Measurements from ENCODE around the gene NTF4. TPM values are rescaled to one million over a fixed set of nuclear protein-coding genes. Genes with fewer than 3 reads are reported as not detected.
A peak's percentile ranks its signal among the peaks of the same experiment; 100 is the strongest.

The NTF4 gene
- total and polyA plus RNA-seq, 2 of the 4 experiments (the other 2 are of a cell fraction), result 0.09 to 0.18 TPM

- H4K5ac ChIP-seq (ENCODE audit: low read depth, low read length), result no peak overlapping the region
- peaks cover 4% of the 10 kb centered on the region for H3K4me1 ChIP-seq (ENCODE audit: control insufficient read depth, insufficient read depth, low read length)
- H2BK20ac ChIP-seq (ENCODE audit: low read depth, low read length), result no peak overlapping the region
- dilution Hi-C loops (cut with HindIII; ENCODE audit: low sequenced_read_pairs, unreplicated experiment) (no loop called here), in situ Hi-C loops (cut with MboI; ENCODE audit: low sequenced_read_pairs) (no loop called here), intact Hi-C loops (cut with micrococcal nuclease) (loop anchor here (5.0 kb wide), 1 partner anchor 88 kb away; no protein-coding TSS in a partner anchor)
- H4K8ac ChIP-seq (ENCODE audit: low read depth in 2 of 2, low read length in 2 of 2), result no peak overlapping the region
- DNase-seq (no peak), ATAC-seq (ENCODE audit: low read depth) (no peak)
- peaks cover 15% of the 10 kb centered on the region for H3K9me1 ChIP-seq (ENCODE audit: insufficient read depth, low read length)
- H3K56ac ChIP-seq (ENCODE audit: extremely low read depth, insufficient read depth, low read length), result no peak overlapping the region
- no peak overlapping the region for H3K4me2 ChIP-seq (ENCODE audit: low read depth, low read length)
- peaks cover 8 to 44% of the 10 kb centered on the region in 2 experiments; a peak in 3 of 4 replicates for H3K79me1 ChIP-seq (ENCODE audit: low read depth in 1 of 2, low read length in 2 of 2)
- H3K9ac ChIP-seq (ENCODE audit: low read depth, low read length), result no peak overlapping the region
- peaks cover 46% of the 10 kb centered on the region for H3K36me3 ChIP-seq (ENCODE audit: control insufficient read depth, insufficient read depth, low read length)
- no peak overlapping the region for H2BK15ac ChIP-seq (ENCODE audit: low read depth, low read length)
- H3K4me3 ChIP-seq (ENCODE audit: insufficient read depth, low read depth, low read length), result no peak overlapping the region
- H2AK9ac ChIP-seq (replicated peaks; ENCODE audit: low read depth, low read length, poor library complexity), result no peak overlapping the region
- H3K27ac ChIP-seq (ENCODE audit: insufficient read depth, low read length), result no peak overlapping the region
- no peaks in the 10 kb centered on the region for H3K27me3 ChIP-seq (ENCODE audit: control insufficient read depth, insufficient read depth, low read length)
- CTCF ChIA-PET, result interaction anchor here (1.1 to 1.5 kb wide), 2 partner anchors 12 to 89 kb away, joined by 3 to 4 read pairs; no protein-coding TSS in a partner anchor
- no peak overlapping the region for H3K18ac ChIP-seq (ENCODE audit: low read depth, low read length)
- H2BK120ac ChIP-seq (ENCODE audit: low read depth, low read length), result no peak overlapping the region
- H4K20me1 ChIP-seq (ENCODE audit: insufficient read depth, low read length), result peaks cover 31% of the 10 kb centered on the region
- no TSS peak for BruUV-seq (replicated peaks)
- H4K91ac ChIP-seq (ENCODE audit: insufficient read depth, low read depth, low read length), result no peak overlapping the region
- 0 out of 2 replicates have a peak overlapping the region, but pooled peaks have one; percentile 8 for H2AK5ac ChIP-seq (ENCODE audit: low read depth, low read length)
- no peaks in the 10 kb centered on the region for H3K9me3 ChIP-seq (ENCODE audit: control insufficient read depth, insufficient read depth, low read length)
- POLR2A ChIA-PET (ENCODE audit: unreplicated experiment), result no interaction called here
- no peak overlapping the region for H2AFZ ChIP-seq (replicated peaks; ENCODE audit: low read length, poor library complexity)
- no peak overlapping the region for H3K4ac ChIP-seq (ENCODE audit: low read depth, low read length)
- 100% methylated on average over 2 of the region's 8 CpGs; no CpG with 5 or more reads in 1 of the 2 experiments for WGBS, 2 experiments (ENCODE audit: extremely low coverage in 2 of 2, insufficient read length in 1 of 2)
- no peak overlapping the region for H3K23ac ChIP-seq (ENCODE audit: low read depth, low read length)
- TF ChIP-seq POLR2A (IDR thresholded peaks at IDR 0.05; ENCODE audit: low read depth, low read length) (no peak), MAZ (IDR thresholded peaks at IDR 0.05; ENCODE audit: borderline replicate concordance, low read depth, low read length) (no peak)
- TF ChIP-seq, protein P1, sequence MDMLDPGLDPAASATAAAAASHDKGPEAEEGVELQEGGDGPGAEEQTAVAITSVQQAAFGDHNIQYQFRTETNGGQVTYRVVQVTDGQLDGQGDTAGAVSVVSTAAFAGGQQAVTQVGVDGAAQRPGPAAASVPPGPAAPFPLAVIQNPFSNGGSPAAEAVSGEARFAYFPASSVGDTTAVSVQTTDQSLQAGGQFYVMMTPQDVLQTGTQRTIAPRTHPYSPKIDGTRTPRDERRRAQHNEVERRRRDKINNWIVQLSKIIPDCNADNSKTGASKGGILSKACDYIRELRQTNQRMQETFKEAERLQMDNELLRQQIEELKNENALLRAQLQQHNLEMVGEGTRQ (IDR thresholded peaks at IDR 0.05; ENCODE audit: low read depth, low read length), result no peak
- no peak overlapping the region for H2BK5ac ChIP-seq (ENCODE audit: low read depth, low read length, poor library complexity, severe bottlenecking)
- no peak overlapping the region for H3K14ac ChIP-seq (replicated peaks; ENCODE audit: low read depth, low read length)
Measured at GRCh38 chr19:49109569-49110233, 45.1 kb upstream of the NTF4 start.
